DOHH2 (cell line): ENCODE data around the gene TBCE.

Experiments used
- EZH2phosphoT487 ChIP-seq: fragments of 200-600 bp; sonication (generic); IDR thresholded peaks from 2 replicates; pipeline ENCODE4 v1.6.1; 2017; ENCODE audit warnings: borderline replicate concordance, mild to moderate bottlenecking, antibody characterized with exemption, low read length, moderate library complexity, mixed read lengths
- TF ChIP-seq, protein P1 (sequence below): fragments of 200-600 bp; sonication (generic); IDR thresholded peaks from one replicate; pipeline ENCODE4 v1.5.1; 2014; ENCODE audit warnings: antibody characterized with exemption, mild to moderate bottlenecking, low read depth, low read length; ENCODE audit not compliant: poor library complexity, severe bottlenecking

DNA sequence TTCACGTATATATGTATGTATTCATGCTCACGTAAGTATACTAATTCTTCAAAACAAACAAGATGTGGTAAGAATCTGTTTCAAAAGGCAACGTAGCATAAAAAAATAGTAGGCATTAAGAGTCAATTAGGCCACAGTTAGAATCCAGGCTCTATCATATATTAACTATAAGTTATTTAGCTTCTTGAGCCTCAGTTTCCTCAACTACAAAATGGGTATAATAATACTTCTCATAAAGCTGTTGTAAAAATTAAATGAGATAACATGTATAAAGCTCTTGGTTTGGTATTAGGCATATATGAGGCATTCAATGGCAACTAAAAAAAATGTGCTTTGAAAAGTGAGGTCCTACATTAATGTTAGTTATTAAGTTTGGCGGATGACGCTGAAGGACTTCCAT lies 127.8 kb downstream of the TBCE start:
- TF ChIP-seq, protein P1, sequence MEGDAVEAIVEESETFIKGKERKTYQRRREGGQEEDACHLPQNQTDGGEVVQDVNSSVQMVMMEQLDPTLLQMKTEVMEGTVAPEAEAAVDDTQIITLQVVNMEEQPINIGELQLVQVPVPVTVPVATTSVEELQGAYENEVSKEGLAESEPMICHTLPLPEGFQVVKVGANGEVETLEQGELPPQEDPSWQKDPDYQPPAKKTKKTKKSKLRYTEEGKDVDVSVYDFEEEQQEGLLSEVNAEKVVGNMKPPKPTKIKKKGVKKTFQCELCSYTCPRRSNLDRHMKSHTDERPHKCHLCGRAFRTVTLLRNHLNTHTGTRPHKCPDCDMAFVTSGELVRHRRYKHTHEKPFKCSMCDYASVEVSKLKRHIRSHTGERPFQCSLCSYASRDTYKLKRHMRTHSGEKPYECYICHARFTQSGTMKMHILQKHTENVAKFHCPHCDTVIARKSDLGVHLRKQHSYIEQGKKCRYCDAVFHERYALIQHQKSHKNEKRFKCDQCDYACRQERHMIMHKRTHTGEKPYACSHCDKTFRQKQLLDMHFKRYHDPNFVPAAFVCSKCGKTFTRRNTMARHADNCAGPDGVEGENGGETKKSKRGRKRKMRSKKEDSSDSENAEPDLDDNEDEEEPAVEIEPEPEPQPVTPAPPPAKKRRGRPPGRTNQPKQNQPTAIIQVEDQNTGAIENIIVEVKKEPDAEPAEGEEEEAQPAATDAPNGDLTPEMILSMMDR = no peak
- no peak for TF ChIP-seq EZH2phosphoT487
